GM21737 (cell line): Measurements from ENCODE around the gene SUFU.
A peak's percentile ranks its signal among the peaks of the same experiment; 100 is the strongest.

Experiments
- ATAC-seq: cut with Tn5 transposase; IDR thresholded peaks from one replicate; pipeline ENCODE4 v1.9.1; 2021; ENCODE audit warnings: mild to moderate bottlenecking, moderate library complexity; ENCODE audit not compliant: unreplicated experiment

The SUFU gene

GRCh38 chr10:102593074-102593803, 89.5 kb downstream of the SUFU start:
- no peak for ATAC-seq

GRCh38 chr10:102593804-102594079, 90.0 kb downstream of the SUFU start:
- ATAC-seq, result no peak

- ATAC-seq, result no peak
Observed at GRCh38 chr10:102595293-102595692, 91.5 kb downstream of the SUFU start.

- ATAC-seq, result no peak
Observed at GRCh38 chr10:102595897-102596296, 92.1 kb downstream of the SUFU start.

DNA sequence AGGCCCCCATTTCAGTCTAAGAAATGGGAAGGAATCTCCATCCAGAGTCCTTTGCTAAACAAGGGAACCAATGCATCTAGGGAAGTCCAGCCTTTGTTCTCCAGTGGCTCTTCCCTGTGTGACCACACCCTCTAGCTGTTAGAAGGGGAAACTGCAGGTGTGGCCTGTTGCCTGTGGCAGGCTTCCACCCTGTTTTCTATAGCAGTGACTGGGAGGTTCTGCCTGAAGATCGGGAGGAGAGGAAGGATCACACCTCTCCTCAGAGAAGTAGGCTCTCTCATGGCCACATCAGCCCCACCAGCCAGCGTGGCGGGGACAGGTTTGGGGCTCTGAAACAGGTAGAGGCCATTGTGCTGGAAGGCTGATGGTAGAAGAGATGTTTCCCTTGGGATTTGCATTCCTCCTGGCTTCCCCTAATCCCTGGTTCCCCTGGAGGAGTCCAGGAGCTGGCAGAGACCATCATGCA, 92.8 kb downstream of the SUFU start:
- peak; percentile 60 for ATAC-seq

DNA sequence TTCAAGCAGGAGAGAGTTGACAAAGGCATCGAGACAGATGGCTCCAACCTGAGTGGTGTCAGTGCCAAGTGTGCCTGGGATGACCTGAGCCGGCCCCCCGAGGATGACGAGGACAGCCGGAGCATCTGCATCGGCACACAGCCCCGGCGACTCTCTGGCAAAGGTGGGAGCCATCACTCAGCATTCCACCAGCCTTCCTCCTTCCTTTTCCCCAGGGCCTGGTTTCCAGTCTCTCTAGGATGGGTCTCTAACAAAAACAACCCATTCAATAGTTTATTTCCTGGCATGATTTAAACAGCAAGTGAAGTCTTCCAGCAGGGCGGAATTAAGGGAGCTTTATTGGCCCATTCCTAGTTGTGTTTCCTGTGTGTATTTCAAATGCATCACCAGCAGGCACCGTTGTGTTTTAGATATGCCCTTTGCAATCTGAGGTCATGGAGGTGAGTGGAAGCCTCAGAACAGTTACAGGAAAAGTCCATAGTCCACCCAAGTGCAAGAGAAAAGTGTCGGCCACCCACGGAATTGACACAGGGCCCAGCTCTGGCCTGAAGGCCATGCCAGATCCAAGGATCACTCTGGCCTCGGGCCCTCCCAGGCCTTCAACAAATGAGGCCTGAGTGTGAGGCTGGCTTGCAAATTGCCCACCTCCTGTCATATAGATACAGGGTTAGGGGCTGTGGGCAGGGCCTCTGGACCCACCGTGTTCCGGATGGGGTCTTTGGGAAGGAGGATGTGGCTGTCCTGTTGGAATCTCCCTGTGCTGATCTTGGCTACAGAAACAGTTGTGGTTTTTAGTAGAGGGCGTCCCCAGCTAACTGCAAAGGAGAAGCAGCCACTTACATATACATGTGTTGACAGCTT, 93.6 kb downstream of the SUFU start:
- no peak for ATAC-seq

DNA sequence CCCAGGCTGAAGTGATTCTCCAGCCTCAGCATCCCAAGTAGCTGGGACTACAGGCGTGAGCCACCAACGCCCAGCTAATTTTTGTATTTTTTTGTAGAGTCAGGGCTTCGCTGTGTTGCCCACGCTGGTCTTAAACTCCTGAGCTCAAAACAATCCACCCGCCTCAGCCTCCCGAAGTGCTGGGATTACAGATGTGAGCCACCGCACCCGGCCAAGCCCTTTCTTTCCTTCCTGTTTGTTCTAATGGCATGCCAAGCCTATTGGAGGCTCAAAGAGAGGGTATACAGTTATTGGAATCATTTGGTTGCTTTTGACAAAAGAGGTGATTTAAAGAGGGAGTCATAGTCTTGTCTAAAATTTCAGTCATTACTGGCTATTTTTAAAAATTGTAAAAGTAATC, 94.5 kb downstream of the SUFU start:
- no peak for ATAC-seq

DNA sequence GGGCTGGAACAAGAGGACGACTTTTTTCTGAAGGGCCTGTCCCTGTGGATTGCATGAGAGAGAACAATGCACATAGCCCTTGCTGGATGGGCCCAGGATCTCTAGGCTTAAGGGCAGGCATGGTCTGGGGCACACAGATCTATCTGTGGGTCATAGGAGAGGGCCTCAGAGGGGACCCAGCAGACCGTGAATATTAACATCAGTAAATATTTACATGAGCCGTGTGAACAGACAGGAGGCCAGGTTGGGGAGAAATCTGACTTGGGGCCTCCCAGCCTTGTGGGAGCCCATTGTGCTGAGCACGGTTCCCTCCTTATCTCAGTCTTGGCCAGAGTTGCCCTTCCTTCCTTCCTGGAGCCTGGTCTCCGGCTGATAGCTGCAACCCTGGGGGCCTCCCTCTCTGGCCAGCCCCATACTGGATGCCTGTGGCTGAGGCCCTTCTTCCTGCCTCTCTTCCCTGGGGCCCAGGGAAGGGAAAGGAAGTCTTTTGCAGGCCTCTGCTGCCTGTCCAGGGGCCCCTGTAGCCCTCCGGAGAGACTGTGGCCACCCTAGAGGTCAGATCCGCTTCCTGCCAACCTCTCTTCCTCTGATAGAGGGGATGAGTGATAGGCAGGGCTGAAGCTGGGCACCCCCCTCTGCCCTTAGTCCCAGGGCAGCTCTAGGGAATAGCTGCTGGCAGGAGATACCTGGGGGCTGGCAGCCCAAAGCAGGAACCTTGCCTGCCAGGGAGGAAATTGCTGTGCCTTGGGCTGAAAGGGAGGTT, 96.0 kb downstream of the SUFU start:
- no peak for ATAC-seq

- no peak for ATAC-seq
Observed at GRCh38 chr10:102600816-102601215, 97.0 kb downstream of the SUFU start.

GRCh38 chr10:102601639-102602038, 97.9 kb downstream of the SUFU start:
- ATAC-seq, result no peak

DNA sequence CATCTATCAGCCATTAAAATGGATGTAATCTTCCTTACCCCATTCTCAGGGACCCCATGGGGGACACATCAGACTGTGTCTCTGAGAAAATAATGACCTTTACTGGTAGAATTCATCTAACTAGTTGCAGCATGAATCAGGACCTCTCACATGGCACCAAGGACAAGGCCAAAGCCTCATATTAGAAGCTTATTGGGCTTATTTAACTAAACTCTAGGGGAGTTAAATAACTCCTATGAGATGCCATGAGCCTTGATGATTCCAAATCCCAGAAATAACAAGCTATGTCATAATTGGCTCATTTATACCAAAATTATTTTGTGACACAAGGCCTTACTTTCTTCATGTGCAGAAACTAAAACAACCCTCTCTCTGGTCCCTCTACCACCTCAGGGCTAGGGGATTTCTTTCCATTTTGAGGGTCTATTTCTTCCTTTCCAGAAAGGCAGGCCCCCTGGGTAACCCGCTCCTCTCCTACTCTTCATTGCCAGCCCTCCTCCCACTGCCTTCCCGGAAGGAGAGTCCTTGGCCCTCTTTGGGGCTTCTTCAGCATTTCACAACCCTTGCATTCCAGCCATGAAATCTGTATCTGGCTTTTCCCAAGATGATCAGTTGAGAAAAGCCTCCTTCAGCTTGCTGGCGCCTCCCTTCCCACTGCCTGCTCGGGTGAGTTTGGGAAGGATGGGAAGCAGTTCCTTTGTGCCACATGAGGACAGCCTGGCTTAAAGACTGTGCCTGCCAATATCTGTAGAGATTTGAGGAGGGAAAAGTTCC, 98.7 kb downstream of the SUFU start:
- ATAC-seq, result no peak

DNA sequence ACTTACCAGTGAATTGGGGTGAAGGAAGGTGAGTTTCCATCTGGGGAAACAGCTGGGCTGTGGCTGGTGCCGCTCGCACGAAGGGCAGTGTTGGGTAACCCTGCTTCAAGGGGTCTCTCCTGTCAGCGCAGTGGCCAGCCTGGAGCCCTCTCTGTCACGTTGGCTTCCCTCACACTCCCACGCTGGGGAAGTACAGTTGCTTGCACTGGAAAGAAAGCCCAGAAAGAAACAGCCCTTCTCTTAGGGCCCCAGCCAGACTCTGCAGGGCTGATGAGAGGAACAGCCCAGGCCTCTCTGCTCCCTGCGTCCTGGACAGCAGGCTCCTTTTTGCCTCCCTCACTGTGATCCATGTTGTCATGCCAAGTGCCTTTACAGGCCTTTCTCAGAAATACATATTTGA, 100.2 kb downstream of the SUFU start:
- no peak for ATAC-seq

DNA sequence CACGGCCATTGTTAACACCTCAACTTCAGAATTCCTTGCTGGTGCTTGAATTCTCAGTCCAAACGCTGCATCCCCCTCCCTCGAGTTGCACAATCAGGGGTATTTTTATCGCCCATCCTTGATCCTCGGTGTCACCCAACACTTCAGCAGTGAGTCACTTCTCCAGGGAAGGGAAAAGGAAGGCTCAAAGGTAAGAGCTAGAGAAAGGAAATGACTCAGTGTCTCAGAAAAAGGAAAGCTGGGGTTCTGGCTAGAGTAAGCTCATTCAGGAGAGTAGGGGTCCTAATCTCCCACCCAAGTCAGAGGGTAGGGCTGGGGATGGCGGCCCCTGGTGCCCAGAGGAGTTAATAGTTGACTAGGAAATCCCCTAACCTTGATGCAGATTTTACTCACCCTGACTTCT, 100.7 kb downstream of the SUFU start:
- ATAC-seq, result no peak

DNA sequence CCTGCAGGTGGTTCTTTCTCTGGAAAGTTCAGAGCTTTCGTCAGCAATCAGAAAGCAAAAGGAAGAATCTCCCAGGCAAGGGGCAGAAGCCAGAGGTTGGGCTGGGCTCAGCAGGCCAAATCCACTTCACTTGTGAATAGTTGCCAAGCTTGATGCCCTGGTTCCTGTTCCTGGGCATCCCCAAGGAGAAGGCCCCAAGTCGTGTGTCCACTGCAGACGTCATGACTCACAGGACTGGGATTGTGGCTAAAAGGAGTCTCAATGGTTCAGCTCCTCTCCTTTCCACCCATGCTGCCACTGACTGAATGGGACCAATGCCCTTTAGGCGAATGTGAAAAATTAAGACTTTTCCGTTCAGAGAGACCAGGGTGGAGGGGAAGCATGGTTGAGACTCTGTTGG, 101.9 kb downstream of the SUFU start:
- ATAC-seq, result no peak

GRCh38 chr10:102608487-102608886, 104.7 kb downstream of the SUFU start:
- no peak for ATAC-seq

DNA sequence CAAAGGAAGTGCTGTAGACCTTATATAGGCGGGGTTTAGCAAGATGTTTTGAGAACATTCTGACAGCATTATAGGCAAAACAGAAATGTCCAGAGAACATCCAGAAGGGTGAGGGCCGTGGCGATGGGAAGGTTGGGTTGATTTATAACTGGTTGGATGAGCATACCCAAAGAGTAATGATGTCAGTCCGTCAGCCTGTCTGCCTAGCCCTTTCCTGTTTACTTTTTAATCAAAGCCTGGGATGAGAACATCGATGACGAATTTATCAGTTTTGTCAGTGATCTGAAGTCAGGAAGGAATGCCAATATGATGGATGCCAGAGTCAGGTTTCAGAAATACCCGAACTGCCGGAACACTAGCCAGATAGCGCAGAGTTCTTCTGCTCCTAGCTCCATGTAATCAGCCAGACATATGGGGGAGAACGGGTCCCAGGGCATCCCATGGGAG, 106.7 kb downstream of the SUFU start:
- no peak for ATAC-seq

- no peak for ATAC-seq
Observed at GRCh38 chr10:102611514-102612087, 107.8 kb downstream of the SUFU start.

DNA sequence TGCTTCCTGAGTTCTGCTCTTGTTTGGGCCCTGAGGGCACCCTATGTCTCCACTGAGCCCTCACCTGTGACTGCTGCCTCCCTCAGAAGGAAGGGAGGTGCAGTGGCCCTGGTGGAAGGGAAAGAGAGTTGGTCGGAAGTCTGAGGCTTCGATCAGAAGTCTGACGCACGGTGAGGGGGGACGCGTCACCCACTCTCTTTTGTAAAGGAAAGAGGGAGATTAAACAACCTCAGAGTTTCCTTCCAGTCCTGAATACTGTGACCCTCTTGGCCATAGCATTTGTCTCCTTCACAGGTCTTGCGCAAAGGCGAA, 109.1 kb downstream of the SUFU start:
- no peak for ATAC-seq

- no peak for ATAC-seq
Observed at GRCh38 chr10:102613286-102613685, 109.5 kb downstream of the SUFU start.

DNA sequence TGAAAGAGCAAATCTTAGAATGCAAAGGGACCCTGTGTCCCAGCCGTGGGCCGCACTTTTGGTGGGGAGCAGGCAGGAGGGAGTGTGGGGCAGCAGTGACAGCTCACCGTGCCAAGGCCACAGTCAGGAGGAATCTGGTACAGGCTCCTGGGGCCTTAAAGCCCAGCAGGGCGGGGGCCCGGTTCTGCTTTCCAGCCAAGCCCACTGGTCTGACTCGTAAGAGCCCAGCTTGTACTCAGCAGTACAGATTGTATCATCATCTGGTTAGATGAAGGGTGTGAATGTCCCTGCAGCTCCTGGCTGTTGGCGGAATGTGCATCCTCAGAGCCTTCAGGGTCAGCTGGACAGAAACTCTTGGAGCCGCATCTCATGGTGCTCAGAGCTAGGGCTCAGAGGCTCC, 110.0 kb downstream of the SUFU start:
- no peak for ATAC-seq

GRCh38 chr10:102614888-102615287, 111.1 kb downstream of the SUFU start:
- no peak for ATAC-seq
